GM18508 (cell line): ENCODE measurements around the gene NWD2.
A peak's percentile ranks its signal among the peaks of the same experiment; 100 is the strongest.

ENCODE experiments used
- ATAC-seq: cut with Tn5 transposase; IDR thresholded peaks from one replicate; pipeline ENCODE4 v1.9.1; 2021; ENCODE audit warnings: moderate number of reproducible peaks; ENCODE audit not compliant: insufficient read depth, unreplicated experiment

Gene NWD2

DNA sequence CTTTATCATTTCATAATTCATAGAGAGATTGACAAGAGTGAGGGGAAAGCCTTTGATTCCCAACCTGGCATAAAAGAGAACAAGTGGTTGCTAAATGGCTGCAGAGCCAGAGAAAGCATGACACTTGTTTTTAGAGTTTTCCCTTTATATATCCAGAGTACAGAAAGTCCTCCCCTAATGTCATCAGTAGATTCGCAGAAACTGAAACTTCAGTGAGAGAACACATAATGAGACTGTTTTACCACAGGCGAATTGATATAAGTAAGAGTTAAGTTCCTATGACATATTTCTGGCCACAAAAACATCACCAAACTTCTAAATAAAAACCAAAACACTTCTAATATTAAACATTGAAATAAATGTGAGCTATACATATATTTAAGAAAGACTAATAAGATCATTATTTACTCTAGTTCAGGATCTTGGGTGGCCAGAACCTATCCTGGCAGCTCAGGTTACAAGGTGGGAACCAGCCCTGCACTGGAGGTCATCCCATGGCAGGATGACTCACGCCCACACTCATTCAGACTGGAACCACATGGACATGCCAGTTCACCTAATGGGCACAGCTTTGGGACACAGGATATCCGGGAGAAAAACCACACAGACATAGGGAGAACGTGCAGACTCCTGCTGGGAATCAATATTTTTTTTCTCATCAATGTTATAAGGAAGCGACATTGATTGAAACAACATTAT is 35.5 kb downstream of the NWD2 start:
- no peak for ATAC-seq

DNA sequence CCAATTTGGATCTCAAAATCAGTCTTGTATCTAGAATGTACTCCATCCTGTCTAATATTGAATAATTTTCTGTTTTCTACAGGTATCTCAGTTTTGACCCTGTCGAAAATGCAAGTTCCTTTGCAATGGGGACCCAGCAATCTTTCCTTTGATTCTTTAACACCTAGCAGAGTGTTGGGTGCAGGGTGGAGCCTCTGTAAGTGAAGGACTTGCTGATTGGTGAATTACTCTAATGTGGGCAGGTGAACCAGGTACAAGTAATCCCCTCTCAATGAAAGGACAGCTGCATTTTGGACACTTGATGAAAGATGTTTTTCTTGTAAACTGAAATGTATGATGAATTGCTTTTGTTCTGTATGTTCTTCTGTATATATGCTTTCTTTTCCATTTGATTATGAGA is 54.9 kb downstream of the NWD2 start:
- no peak for ATAC-seq

DNA sequence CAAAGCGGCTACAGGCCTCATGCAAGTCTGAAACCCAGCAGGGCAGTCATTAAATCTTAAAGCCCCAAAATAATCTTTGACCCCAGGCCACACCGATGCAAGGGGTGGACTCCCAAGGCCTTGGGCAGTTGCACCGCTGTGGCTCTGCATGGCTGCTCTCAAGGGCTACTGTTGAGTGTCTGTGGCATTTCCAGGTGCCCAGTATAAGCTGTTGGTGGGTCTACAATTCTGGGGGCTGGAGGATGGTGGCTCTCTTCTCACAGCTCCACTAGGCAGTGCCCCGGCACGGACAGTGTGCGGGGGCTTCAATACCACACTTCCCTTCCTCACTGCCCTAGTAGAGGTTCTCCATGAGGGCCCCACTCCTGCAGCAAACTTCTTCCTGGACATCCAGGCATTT is 60.1 kb downstream of the NWD2 start:
- no peak for ATAC-seq

DNA sequence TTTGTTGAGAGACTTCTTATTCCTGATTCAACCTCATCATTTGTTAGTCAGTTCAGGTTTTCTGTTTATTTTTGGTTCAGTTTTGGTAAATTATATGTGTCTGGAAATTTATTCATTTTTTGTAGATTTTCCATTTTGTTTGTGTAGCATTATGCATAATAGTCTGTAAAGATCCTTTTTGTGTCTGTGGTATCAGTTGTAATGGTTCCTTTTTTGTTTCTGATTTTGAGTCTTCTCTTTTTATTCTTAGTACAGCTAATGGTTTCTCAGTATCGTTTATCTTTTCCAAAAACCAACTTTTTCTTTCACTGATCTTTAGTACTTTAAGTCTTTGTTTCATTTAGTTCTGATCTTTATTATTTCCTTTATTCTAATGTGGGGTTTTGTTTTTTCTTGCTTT is 61.4 kb downstream of the NWD2 start:
- ATAC-seq = no peak

DNA sequence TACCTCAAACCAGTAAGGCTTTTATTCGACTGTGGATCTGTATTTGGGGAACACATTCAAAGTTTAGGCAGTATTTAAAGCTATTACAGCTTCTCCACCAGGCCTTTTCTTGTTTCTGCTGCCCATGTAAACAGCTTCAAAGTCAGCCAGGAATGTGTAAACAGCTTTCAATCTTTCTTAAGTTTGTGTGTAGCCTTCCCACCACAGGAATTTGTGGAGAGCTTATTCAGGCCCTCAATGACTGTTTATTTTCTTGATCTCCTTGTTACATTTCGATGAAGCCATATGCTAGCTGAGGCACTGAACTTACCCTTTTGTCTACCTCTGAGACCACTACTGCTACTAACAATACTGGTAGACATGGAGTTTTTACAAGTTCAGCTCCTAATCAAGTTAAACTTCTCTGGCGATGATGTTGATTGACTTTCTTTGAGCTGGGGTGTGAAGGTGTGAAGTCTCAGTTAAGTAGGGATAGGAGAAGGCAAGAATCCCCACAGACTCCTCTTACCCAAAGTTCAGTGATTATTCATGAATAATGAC is 72.6 kb downstream of the NWD2 start:
- no peak for ATAC-seq

DNA sequence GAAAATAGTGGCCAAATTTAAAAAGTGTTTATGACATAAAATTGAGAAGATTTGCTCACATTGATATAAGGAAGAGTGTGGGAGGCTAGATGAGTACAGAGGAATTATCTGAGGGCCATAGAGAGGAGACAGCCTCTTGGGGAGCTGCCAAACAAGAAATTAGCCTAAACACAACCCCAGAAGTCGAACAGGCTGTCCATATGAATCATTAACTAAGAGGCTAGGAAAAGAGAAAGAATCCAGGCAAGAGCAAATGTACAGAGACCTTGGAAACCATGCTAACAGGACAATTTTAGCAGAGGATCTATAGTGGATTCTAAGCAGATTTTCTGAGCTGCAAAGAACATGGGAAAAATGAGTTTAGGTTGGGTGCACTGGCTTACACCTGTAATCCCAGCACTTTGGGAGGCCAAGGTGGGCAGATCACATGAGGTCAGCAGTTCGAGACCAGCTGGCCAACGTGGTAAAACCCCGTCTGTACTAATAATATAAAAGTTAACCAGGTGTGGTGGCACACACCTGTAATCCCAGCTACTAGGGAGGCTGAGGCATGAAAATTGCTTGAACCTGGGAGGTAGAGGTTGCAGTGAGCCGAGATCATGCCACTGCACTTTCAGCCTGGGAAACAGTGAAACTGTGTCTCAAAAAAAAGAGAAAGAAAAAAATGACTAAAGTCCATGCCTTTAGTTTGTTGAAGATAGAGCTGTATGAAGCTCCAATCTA is 76.1 kb downstream of the NWD2 start:
- ATAC-seq = no peak

DNA sequence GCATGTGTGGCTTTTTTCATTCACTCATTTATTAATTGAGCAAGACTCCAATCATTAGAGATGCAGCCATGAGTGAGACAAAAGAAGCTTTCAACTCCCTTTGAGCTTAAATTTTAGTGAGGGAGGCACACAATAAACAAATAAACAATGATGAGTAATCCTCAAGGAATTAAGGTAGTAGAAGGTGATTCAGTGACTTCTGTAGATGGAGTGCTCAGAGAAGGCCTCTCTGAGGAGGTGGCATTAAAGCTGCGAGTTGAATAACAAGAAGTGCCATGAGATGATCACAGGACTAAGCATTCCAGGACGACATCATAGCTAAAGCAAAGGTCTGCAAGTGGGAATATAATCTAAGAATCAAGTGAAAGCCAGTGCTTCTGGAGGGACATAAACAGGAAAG is 77.6 kb downstream of the NWD2 start:
- ATAC-seq = no peak

DNA sequence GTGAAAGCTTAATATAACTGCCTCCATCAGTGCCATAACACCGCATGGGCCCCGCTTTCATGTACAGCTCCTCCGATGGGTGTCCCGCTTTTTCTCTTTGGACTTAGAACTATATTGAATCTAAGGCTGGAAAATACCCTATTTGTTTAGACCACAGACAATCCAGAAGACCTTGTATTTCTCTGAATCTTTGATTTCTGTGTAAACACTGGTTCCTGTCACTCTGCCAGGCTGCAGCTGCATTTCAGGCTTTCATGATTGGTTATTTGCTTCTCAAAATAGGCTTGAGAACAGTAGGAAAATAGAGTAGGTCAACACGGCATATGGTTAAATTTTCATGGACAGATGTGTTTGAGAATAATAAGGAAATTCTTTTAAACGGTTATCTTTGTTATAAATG is 80.0 kb downstream of the NWD2 start:
- ATAC-seq = no peak

DNA sequence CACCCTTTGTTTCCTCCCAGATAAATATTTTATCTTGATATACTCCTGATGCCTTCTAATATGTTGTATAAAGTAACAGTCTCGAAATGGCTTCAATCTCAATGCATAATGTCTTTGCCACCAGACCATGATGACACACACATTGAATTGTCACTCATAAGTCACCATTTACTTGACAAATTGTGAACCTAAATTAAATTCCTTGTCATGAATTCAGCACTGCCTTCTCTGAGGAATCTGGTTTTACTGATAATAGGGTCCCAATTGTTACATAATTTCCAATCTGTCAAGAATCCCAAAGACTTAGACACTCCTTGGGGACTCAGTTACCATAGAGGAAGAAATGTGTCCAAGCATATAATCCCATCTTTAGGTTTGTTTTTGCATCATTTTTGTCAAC is 82.3 kb downstream of the NWD2 start:
- no peak for ATAC-seq

DNA sequence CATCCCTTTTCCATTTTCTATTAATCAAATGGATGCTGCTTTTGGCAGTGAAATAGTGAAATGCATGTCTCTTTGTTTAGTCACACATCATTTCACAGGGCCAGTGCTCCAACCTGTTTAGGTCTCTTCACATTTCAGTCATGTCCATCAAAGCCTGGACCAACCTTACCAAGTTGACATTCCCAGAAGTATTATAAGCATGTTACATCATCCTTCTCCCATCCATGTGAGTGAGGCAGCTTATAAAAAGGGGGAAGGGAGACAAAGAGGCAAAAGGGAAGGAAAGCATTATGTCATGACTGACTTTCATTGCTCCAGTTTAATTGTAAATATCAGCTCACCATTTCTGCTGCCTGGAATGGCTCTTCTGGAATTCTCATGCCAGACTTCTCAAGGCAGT is 94.4 kb downstream of the NWD2 start:
- ATAC-seq = no peak

DNA sequence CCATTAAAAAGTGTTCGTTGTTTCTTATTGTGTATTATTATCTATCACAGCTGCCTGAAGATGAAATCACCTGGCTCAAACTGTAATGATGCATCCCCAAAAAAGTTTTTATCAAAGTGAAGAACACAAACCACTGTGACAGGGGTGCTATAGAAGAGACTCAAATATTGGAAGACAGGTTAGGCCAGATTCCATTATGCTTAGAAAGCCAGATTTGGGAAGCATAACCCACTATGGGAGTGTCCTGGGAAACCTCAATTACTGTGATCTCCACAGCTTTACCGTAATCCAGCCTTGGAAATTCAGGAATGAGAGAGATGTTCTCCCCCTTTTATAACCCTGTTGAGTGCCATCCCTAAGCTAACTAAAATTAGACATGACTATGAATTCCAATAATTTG is 114.2 kb downstream of the NWD2 start:
- no peak for ATAC-seq

DNA sequence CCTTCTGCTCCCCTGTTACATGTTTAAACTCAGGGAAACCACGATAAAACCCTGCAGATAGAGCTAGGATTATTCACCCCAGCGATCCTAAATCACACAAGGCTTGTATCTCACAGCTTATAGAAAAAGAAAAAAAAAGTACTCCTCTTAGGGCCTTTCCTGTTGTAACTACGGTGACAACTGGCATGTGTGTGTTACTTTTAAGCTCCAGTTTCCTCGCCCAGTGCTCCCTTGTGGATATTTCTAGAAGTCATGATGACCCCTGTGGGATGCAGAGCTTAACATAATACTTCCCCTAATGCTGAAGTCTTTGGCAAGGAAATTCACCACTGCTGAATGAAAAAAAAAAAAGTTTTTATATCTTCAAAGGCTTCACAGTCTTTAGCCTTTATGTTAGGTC is 114.7 kb downstream of the NWD2 start:
- ATAC-seq = no peak

DNA sequence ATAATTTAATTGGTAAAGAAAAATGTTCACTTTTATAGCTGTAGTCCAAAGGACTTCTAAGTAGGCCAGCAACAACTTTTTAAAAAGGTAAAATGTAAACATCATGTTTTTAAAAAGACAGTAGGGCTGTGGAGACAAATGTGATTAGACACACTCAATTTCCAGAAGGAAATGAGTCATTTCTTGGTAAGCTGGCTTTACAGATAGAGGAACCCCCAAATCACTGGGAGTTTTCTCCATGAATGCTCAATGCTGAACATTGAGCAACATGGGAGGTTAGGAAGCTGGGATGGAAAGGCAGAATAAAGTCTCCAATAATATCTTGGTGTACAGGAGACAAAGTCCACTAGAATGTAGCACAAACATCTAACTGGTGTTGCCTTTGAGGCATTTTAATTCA is 121.3 kb downstream of the NWD2 start:
- ATAC-seq = no peak

DNA sequence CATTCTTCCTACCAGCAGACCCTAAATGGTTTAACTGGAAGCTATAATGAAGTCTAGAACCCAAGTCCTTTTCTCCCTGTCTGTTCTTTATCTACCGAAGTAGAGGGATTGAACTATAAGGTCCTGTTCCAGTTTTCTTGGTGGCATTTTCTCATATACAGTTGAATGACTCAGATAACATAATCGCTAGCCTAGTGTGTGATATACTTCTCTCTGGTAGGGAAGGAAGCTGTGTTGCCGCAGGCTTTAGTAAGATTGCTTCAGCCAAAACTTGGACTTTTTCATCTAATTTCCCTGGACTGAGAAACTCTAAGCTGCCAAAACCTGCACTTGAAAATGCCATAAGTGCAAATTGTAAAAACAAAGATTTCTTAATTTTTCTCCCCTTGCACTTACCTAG is 123.4 kb downstream of the NWD2 start:
- ATAC-seq = no peak

DNA sequence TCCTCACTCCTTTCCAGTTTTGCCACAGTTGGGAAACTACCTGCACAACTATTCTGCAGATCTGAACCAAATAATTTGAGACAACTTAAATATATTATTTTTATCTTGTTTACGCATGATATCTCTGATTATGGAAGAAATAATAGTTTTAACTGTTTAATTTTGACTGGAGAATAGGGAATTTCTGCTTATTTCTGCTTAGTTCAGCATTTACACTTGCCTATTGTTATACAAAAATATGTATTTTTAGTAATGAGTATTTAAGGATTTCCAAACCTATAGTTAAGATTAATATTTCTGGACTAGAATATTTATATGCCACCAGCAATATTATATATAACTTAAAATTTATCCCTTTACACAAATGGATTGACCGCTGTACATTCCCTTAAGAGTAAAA is 125.5 kb downstream of the NWD2 start:
- ATAC-seq = no peak

DNA sequence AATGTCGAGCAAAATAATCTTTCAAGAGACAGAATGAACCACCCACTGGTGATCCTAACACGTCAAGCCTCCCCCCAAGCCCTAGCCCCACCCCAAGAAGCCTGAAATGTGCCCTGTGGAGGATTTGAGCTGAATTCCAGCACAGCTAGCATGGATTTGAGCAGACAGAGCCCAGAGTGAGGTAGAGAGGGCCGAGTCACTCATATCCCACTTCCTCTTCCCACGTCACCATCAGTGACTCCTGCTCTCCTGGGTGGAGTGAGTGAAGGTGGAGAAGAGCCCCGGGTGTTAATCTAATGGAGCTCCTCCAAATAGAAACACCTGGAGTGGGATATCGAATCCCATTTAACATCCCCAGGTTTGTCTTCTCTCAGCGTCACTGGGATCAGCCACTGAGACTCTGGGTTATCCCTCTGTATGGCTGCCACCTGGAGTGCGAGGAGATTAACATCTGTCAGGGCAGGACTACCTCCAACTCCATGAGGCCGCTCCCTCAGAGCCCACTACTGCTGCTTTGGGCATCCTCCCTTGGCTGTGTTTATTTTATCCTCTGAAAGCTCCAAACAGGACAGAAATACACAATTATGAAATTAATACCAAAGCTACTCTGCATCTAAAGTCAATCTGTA is 136.6 kb downstream of the NWD2 start:
- ATAC-seq = no peak

DNA sequence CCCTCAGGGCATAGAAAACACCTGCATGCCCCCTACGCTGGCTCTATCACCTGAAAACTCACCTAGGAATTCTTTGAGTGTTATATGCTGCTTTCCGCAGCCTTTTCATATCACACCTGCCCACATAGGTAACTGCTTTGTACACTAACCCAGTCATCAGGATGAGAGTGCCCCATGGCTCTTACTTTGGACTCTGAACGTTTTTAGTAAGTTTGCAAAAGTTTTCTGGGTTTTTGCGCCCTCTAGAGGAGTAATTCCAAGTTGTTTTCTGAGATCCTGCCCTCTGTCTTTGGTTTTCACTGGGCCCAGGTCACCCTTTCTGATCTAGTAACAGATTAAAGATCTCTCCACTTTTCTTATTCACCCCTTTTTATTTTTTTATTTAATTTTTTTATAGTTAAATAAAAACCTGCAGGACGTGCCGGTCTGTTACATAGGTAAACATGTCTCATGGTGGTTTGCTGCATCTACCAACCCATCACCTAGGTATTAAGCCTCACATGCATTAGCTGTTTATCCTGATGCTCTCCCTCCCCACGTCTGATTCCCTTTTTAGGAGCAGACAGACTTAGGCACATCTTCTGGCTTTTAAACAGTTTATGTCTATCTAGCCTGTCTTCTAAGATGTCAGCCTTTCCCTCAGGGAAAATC is 139.2 kb downstream of the NWD2 start:
- peak; percentile 56 for ATAC-seq

DNA sequence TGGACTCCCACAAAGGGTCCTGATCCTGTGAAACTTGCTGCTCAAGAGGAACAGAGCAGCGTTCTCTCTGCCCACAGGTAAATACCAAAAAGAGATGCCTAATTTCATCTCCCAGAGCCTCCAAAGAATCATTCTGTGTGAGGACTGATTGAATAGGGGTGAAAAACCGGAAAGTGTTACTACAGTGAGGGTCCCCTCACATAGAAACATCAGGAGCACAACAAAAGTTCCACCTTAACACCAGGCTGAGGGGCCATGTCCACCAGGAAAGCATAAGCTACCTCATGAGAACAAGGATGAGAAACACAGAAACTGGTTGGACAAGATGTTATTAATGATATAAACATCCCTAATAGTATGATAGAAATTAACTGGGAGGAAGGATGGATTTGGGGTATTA is 140.9 kb downstream of the NWD2 start:
- ATAC-seq = no peak

DNA sequence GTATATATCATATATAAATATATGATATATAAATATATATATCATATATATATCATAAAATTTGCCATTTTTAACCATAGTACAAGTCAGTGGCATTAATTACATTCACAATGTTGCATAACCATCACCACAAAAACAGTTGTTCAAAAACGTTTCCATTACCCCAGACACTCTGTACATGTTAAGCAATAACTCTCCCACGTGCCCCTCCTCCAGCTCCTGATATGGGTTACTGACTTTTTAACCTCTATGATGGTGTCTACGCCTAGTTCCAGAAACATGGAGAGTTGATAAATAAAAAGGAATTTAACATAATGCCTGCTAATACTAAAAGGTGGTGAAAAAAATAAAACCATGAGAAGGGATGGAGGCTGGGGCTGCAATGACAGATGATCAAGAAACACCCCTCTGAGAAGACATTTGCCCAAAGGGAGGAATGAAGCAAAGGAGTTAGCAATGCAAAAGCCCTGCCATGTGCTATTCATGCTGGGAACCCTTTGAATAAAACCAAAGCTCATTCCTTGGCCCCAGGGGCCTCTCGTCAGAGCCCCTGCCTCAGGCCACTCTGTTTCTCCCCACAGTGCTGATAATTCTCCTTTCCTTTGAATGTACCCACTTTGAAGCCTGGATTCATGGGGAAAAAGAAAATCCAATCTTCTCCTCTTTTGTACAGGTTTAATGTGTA is 144.3 kb downstream of the NWD2 start:
- ATAC-seq = no peak

DNA sequence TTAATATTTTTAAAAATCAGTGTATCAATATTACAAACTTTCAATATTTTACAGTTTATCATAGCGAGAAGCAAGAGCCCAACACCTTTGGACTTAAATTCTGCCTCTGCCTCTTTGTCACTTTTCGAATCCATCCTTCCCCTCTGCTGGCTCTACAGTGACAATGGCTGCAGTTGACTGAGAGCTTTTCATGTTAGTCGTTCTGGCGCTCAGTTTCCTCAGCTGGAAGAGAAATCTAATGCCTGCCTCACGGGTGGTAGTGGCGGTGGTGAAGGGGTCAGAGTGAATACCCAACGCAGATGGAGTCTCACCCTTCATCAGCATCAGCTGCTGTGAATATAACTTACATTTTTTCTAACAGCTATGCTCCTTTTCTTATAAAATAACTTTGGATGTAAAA is 144.8 kb downstream of the NWD2 start:
- no peak for ATAC-seq
